GM12892 (cell line): ENCODE results near the gene EXOC6B.
"Not testable (repeated sequence)": the region's sequence is repeated elsewhere in the genome, so short reads cannot be mapped to it uniquely, and the experiment has no call there.

Experiments used
- DNase-seq: peaks from one replicate; pipeline ENCODE4 v3.0.0; 2011; ENCODE audit not compliant: insufficient read length
- FAIRE-seq: peaks from 2 replicates; lab custom pipeline; 2011; peaks lifted over from hg19 to GRCh38; lab: Jason Lieb, UNC
- POLR2A ChIP-seq: IDR thresholded peaks from 2 replicates; pipeline ENCODE4 v1.6.1; 2011; ENCODE audit warnings: low read depth, low read length, control low read depth
- POLR2AphosphoS5 ChIP-seq: IDR thresholded peaks from 2 replicates; pipeline ENCODE4 v1.6.1; 2011; ENCODE audit warnings: low read depth, low read length, control low read depth
- TAF1 ChIP-seq: IDR thresholded peaks from 2 replicates; pipeline ENCODE4 v1.6.1; 2011; ENCODE audit warnings: low read depth, mild to moderate bottlenecking, control low read depth, low read length, borderline replicate concordance

The EXOC6B gene

DNA sequence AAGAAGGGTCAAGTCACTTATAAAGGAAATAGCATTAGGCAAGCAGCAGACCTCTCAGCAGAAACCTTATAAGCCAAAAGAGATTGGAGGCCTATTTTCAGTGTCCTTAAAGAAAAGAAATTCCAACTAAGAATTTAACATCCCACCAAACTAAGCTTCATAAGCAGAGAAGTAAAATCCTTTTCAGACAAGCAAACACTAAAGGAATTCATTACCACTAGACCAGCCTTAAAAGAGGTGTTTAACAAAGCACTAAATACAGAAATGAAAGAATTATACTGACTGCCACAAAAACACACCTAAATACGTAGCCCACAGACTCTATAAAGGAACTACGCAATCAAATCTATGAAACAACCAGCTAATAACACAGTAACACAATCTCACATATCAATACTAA, 160.4 kb downstream of the EXOC6B start:
- no peak for DNase-seq
- TF ChIP-seq TAF1: no peak
- TF ChIP-seq POLR2AphosphoS5: no peak
- no peak for TF ChIP-seq POLR2A
- no peak for FAIRE-seq

DNA sequence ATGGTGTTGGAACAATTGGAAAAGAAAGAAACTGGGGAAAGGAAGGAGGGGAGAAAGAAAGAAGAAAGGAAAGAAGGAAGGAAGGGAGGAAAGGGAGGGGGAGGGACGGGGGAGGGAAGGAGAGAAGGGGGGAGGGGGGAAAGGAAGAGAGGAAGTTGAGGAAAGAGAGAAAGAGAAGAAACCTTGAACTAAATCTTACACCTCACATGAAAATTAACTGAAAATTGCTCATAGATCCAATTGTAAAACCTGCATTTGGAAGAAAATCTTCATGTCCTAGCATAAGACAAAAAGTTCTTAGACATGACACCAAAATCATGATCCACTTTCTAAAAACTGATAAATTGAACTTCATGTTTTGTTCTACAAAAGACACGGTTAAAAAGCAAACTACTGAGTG, 163.8 kb downstream of the EXOC6B start:
- TF ChIP-seq POLR2AphosphoS5 (no peak), POLR2A (no peak)
- FAIRE-seq: no peak
- DNase-seq: no peak

DNA sequence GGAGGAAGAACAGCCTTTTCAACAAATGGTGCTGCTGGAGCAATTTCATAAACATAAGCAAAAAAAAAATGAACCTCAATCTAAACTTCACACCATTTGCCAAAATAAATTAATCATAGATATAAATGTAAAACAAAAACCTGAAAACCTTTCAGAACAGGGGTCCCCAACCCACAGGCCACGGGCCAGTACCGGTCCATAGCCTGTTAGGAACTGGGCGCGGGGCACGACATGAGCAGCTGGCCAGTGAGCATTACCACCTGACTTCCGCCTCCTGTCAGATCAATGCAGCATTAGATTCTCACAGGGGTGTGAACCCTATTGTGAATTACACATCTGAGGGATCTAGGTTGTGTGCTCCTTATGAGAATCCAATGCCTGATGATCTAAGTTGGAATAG, 176.0 kb downstream of the EXOC6B start:
- no peak for TF ChIP-seq TAF1
- FAIRE-seq (no peak), DNase-seq (no peak)

DNA sequence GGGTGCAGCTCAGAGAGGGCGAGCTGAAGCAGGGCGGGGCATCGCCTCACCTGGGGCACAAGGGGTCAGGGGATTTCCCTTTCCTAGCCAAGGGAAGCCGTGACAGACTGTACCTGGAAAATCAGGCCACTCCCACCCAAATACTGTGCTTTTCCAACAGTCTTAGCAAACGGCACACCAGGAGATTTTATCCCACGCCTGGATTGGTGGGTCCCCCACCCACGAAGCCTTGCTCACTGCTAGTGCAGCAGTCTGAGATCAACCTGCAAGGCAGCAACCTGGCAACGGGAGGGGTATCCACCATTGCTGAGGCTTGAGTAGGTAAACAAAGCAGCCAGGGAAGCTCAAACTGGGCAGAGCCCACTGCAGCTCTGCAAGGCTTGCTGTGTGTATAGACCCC, 184.6 kb downstream of the EXOC6B start:
- not testable (repeated sequence) for FAIRE-seq, DNase-seq

DNA sequence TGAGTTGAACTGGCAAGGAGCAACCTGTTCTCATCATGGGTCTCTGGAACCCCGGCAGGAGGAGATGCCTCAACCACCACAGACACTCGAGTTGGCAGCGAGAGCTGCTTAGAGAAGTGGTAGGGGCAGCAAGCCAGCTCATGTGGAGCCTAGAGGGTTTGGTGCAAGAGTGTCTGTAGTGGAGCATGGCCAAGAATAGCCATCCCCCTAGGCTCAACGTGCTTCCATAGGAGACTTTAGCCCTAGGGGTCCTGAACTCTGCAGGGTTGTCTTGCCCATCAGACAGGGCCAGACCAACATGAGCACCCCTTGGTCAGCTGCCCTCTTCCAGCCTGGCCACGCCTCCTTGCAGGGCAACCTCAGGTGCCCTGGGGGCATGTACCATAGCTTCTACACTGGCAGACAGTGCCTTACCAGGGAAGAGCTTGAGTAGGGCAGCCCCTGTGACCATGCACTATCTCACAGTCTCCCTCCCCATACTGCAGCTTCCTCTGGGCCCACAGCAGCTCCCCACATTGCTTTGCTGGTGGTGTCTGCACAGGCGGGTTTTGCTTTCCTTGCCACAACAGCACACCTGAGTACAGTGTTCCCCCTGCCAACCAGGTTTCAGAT, 187.1 kb downstream of the EXOC6B start:
- TF ChIP-seq POLR2AphosphoS5: no peak
- DNase-seq (no peak), FAIRE-seq (no peak)

DNA sequence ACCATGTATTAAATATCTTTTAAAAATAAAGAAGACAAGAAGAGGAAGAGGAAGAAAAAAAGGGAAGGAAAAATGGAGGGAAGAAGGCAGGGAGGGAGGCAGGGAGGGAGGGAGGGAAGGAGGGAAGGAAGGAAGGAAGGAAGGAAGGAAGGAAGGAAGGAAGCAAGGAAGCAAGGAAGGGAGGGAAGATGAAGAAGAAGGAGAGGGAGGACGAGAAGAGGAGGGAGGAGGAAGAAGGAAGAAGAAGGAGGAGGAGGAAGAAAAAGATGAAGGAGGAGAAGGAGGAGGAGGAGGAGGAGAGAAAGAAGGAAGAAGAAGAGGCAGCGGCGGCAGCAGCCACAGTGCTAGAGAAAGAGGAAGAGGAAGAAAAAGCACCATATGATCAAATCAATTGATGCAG, 189.6 kb downstream of the EXOC6B start:
- FAIRE-seq (no peak), DNase-seq (no peak)
- no peak for TF ChIP-seq POLR2A
- no peak for TF ChIP-seq POLR2AphosphoS5
- TF ChIP-seq TAF1: no peak

DNA sequence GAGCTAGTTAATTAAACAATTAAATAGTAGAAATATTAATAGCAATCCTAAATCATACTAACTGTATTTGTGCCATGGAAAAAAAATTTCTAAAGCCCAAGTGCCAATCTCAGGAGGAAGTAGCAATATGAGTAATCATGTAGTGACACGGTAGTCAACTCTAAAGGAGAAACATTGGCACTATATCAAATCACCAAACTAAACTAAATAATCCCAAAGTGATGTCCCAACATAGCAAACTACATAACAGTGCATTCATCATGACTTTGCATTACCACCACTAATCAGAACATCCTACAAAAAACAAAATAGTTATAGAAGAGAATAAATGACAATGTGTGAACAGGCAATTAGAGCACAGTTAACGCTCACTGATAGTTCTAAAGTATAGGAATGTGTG, 195.1 kb downstream of the EXOC6B start:
- TF ChIP-seq POLR2AphosphoS5 (no peak), POLR2A (no peak), TAF1 (no peak)
- no peak for DNase-seq
- no peak for FAIRE-seq

DNA sequence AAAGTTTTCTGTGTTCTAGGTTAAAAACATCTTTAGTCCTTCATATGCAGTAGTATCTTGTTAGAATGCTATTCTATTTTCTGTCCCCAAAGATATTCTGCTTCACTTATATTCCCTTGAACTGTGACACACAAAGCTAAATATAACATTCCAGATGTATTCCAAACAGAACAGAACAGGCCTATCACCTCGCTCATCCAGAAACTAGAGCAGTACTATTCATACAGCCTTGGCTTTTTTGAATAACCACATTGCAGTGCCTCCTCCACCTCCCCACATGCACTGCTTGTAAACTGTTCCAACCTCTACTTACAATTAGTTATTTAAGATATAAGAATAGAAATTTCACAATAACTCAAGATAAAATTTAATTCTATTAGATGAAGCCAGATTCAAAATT, 196.8 kb downstream of the EXOC6B start:
- DNase-seq: no peak
- FAIRE-seq: no peak
- TF ChIP-seq POLR2AphosphoS5 (no peak), POLR2A (no peak), TAF1 (no peak)

DNA sequence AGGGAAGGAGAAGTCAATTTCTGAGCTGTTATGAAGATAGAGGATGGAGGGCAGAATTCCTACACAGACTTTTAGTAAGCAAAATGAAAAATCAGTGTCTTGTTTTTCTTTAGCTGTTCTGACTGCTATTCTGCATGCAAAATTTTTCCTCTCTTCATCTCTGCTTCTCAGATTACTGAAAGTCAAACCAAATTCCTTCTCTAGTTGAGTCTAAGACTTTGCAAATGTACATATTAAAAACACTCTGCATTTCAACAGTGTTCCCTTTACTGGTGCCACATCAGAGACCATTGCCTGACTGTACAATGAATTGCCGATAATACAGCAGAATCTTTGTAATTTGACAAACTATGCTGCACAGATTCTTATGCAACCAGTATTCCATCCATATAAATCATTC, 198.8 kb downstream of the EXOC6B start:
- FAIRE-seq (no peak), DNase-seq (no peak)
- TF ChIP-seq POLR2AphosphoS5: no peak
- no peak for TF ChIP-seq TAF1
- TF ChIP-seq POLR2A: no peak

DNA sequence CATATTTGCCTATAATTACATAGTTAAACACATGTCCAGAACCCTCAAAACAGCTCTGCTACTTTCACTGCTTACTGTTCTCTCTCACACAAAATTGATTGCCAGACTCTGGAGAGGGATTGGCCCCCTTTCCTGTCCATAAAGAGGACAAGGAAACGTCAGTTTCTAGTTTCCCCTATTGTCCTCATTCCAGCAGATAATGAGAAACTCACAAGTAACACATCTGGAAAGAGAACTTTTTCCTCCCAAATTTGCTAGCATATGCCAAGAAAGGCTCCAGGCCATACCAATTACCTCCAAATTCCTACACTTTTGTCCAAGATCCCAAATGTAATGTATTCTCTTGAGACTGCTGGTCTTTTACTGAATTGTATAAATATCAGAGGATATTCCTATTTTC, 200.5 kb downstream of the EXOC6B start:
- no peak for DNase-seq
- FAIRE-seq: no peak
- no peak for TF ChIP-seq TAF1
- no peak for TF ChIP-seq POLR2A
- no peak for TF ChIP-seq POLR2AphosphoS5

DNA sequence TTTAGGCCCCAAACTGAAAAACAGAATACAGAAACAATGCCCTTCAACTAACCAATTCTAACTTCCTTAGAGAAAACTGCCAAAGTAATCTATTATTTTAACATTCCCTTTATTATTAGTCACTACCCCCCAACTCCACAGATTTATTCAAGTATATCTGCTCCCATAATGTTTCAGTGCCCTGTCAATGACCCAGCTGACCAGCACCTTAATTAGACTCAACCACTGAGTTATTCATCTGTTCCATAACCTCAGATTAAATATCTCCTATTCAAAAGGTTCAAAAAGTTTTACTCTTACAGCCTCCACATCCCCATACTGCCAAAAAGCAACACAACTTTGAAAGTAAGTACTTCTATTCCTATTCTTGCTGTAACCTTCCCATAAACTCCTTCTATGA, 202.4 kb downstream of the EXOC6B start:
- no peak for FAIRE-seq
- no peak for TF ChIP-seq POLR2AphosphoS5
- no peak for TF ChIP-seq POLR2A
- DNase-seq: no peak

DNA sequence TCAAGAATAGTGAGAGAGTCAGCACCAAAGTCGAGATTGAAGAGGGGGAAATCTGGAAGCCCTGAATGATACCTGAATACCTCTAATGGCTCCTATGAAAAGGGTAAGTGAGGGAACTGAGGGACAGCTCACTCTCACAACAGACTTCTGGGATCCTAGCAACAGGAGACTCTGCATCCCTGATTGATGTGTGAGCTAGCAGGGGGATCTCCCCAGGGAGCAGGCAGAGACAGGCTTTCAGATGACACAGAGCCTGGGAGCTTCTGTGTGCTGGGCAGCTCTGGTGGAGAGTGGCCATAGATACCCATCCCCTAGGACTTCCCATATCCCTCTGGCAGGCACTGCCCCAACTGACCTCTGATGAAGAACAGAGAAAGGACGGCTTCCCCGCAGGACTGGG, 206.2 kb downstream of the EXOC6B start:
- TF ChIP-seq POLR2A (no peak), TAF1 (no peak), POLR2AphosphoS5 (no peak)
- no peak for FAIRE-seq
- no peak for DNase-seq

DNA sequence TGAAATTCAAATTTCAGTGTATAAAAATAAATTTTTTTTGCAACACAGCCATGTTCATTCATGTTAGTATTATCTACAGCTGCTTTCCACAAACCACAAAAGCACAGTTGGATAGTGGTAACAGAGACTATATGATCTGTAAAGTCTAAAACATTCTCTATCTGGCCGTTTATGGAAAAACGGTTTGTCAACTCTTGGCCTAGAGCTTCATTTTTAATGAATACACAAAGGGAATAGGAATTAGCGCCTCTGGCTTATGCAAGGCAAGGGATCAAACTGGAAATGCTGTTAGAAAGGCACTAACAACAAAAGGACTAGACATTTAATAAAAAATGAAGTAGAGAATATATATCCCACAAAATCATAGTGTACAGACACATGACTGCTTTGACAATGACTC, 211.9 kb downstream of the EXOC6B start:
- TF ChIP-seq TAF1 (no peak), POLR2A (no peak), POLR2AphosphoS5 (no peak)
- FAIRE-seq: no peak
- no peak for DNase-seq
